HG03571 (cell line): ENCODE measurements around the gene NRG2.

Experiments
- ATAC-seq: cut with Tn5 transposase; IDR thresholded peaks from one replicate; pipeline ENCODE4 v1.9.1; 2021; ENCODE audit not compliant: unreplicated experiment

Gene NRG2

GRCh38 chr5:140042643-140043507 is at the start of gene NRG2:
Gene NRG2, minus strand, starts transcription at chr5:140043299.
- peak; percentile 52 for ATAC-seq

GRCh38 chr5:140090251-140090650 is 47.2 kb upstream of the NRG2 start:
- no peak for ATAC-seq

- ATAC-seq, result no peak
These were observed 41.4 kb upstream of the NRG2 start for GRCh38 chr5:140084541-140084940.

GRCh38 chr5:140083650-140084049 is 40.6 kb upstream of the NRG2 start:
- no peak for ATAC-seq

- no peak for ATAC-seq
These were observed 40.0 kb upstream of the NRG2 start for GRCh38 chr5:140083120-140083519.

GRCh38 chr5:140076788-140077187 is 33.7 kb upstream of the NRG2 start:
- ATAC-seq, result no peak

- no peak for ATAC-seq
These were observed 33.0 kb upstream of the NRG2 start for GRCh38 chr5:140076142-140076541.

GRCh38 chr5:140075371-140075770 is 32.3 kb upstream of the NRG2 start:
- ATAC-seq, result no peak

- ATAC-seq, result no peak
These were observed 30.2 kb upstream of the NRG2 start for GRCh38 chr5:140073296-140073695.

- ATAC-seq, result no peak
These were observed 29.7 kb upstream of the NRG2 start for GRCh38 chr5:140072812-140073211.

- ATAC-seq, result no peak
These were observed 17.7 kb upstream of the NRG2 start for GRCh38 chr5:140060816-140061215.

- no peak for ATAC-seq
These were observed 15.3 kb upstream of the NRG2 start for GRCh38 chr5:140058212-140058932.

- no peak for ATAC-seq
These were observed 13.8 kb upstream of the NRG2 start for GRCh38 chr5:140056880-140057279.

GRCh38 chr5:140055152-140055551 is 12.1 kb upstream of the NRG2 start:
- no peak for ATAC-seq

GRCh38 chr5:140054086-140054689 is 11.1 kb upstream of the NRG2 start:
- ATAC-seq, result no peak

GRCh38 chr5:140051950-140052349 is 8.9 kb upstream of the NRG2 start:
- no peak for ATAC-seq

- ATAC-seq, result no peak
These were observed 6.6 kb upstream of the NRG2 start for GRCh38 chr5:140049713-140050112.

GRCh38 chr5:140049205-140049604 is 6.1 kb upstream of the NRG2 start:
- ATAC-seq, result no peak

GRCh38 chr5:140044041-140044440 is 942 bp upstream of the NRG2 start:
- ATAC-seq, result no peak

- ATAC-seq, result no peak
These were observed 391 bp upstream of the NRG2 start for GRCh38 chr5:140043508-140043872.

GRCh38 chr5:140042393-140042642 is 781 bp downstream of the NRG2 start:
- ATAC-seq, result no peak
